Lung microvascular endothelial cell (primary cell): ENCODE measurements around the gene XXYLT1. TPM values are rescaled to one million over a fixed set of nuclear protein-coding genes. Genes with fewer than 3 reads are reported as not detected.
A peak's percentile ranks its signal among the peaks of the same experiment; 100 is the strongest.

Experiments used
- DNase-seq, 2 donors: peaks; one replicate each; pipeline versions ENCODE4 v3.0.0 to v3.0.0-alpha.2; 2010; ENCODE audit warnings: low read depth in 2 of 2
- total RNA-seq: library from RNA; depleted of rRNA; stranded (reverse); fragments of >200 nt; gene quantifications from 2 replicates; pipeline ENCODE4 v1.2.1, GENCODE V29; 2014

Gene XXYLT1
- total RNA-seq, 1 donor from 2014 or later, result 24.6 TPM

DNA sequence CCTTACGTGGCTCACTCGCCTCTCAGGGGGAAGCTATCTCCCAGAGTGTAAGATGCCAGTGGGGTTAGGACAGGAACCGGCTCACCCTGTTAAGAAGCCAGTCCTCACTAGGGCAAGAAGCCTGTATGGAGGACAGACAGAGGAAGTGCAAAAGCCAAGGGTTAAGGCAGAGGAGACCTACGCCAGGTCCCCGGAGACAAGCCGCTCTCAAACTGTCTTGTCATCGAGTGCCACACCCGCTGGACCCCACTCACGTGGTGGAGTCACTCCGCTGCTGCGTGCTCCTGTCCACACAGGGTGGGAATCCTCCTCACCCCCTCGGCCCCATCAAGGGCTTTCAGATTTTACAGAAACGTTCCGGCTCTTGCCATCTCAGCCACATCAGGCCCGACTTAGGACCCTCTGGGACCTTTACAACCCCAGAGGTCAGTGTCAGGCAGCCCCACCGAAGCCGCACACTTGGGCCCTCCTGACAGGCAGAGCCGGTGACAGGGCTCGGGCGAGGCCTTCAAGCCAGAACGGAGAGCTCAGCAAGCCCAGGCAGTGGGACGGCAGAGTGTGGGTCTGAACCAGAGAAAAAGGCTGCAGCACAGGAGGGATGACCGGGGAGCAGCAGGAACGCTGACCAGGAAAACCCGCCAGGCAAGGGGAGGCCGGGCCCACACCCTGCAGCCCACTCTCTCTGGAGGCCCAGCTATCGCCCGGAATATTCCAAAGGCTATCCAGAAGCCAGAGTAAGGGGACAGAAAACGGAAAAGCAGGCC is 61.7 kb downstream of the XXYLT1 start:
- DNase-seq, result peak in 1 of 2 donors; percentile 32

DNA sequence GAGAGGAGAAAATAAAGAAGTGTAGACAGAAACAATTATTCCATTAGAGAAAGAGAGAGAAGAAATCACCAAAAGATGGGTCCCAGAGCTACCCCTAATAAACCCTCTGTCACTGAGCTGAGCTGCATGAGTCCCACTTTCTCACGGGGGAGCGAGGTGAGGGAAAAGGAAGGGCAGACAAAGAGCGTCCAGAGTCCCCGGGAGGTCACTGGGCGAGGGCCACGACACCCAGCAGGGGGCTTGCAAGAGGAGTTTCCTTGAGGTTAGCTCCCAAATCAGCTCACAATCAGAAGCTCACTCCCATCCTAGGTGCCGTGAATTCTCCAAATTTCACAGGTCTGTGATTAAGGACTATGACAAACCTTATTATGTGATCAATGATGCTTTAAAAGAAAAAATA is 62.3 kb downstream of the XXYLT1 start:
- DNase-seq, result no peak

DNA sequence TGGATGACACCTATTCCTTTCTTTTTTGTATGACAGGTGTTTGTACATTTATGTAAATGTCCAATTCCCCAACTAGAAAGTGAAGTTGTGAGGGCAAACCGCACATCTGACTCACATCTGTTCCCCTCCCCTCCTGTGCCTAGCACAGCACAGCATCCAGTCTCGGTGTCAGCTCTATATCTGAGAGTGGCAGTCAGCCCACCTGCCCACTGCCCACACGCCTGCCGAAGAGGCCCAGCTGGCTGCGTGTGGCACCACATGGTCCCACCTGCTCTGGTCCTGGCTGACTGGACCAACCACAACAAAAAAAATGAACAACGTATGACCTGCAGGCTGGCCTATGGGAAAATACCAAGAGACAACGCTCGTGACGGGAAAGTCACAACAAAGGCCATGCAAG is 62.8 kb downstream of the XXYLT1 start:
- DNase-seq, result peak in 1 of 2 donors; percentile 0

DNA sequence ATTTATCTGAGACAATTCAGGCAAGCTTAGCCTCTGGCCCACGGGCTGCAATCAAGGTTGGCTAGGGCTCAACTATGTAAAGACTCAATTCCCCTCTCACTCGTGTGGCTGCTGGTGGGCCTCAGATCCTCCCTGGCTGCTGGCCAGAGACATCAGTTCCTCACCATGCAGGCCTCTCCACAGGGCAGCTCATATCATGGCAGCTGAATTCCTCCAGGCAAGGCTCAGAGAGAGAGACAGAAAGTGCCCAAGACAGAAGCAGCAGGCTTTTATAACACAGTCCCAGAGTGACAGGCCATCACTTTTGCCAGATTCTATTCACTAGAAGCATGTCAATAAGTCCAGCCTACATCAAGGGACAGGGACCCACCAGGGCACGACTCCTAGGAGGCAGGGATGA is 63.2 kb downstream of the XXYLT1 start:
- DNase-seq, result peak in 1 of 2 donors; percentile 1

DNA sequence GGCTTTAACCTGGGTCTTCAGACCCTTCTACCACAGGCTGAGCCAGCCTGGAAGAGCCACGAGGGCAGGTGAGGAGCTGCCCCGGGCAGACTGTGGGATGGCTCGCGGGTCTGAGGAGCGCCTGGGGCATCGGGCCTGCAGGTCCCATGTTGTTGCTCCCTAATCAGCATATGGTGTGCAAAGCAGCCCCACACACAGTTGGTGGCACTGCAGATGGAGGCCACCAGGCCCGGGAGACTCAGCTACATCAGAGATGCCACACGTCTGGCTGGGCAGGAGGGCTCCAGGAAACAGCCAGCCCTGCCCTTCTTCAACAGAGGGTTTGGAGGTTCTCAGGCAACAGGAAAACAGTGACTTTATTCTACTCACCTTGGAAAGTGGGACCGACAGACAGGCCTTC is 63.9 kb downstream of the XXYLT1 start:
- peak in 1 of 2 donors; percentile 0 for DNase-seq

DNA sequence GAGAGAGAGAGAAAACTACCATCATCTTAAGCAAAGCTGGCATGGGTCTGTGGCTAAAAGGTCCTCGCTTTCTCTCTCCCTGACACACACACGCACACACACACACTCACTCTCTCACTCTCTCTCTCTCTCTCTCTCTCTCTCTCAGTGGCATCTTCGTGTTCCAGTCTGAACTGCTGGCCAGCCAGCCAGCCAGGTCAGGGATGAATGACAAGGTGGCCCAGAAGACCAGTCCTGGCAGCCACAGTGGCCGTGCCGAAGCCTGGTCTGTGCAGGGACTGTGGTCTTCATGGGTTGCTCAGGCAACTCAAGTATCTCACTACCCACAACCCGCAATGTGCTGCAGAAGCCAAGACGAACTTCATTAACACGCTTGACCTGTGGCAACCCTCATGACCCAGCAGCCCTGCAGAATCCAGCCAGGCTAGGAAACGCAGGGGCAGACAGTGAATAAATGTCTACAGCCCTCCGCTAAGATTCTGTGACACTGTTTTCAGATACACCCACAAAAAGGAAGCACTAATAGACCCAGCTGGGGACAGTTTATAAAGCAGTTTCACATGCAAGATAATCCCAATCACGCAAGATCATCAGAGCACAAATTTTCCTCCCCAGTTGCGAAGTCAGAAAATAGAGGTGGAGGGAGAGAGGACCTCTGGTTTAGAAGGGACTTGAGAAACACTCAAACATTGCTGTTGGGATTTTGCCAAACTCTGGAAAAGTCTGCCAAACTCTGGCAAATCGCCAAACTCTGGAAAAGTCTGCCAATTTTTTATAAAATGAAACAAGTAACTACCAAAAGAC is 66.4 kb downstream of the XXYLT1 start:
- DNase-seq, result peak; percentile 68 to 77

DNA sequence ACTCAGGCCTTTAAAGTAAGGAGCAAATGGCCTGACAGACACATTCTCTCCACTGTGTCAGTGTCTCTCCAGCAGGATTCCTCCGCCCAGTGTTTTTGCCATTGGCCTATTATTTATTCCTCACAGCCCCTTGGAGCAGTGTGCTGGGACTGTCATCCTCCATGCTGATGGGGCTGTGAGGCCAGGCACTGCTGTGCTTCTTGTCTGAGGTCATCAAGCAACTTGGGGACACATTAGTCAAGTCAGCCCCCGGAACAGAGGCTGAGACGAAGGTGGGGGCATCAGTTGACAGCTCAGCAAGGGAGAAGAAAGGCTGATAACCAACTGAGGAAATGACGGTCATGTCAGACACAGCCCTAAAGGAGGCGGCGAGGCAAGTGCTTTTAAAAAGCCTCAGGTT is 67.4 kb downstream of the XXYLT1 start:
- peak in 1 of 2 donors; percentile 75 for DNase-seq

DNA sequence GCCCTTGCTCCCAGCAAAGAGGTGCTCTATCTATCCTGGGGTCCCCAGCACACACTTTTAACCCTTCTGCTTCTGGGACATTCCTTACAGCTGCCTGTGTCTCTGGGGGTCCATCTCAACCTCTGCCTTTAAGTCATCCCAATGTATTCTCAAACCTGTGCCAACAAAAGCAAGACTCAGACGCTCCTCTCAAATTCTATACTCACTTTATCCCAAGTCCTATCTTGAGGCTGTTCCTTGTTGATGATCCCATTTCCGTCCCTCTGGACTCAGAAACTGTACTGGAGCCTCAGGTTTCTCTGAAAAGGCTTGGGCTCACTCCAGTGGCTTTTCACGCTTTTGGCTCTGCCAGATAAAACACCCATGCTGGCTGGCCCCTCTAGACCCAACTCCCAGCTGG is 69.7 kb downstream of the XXYLT1 start:
- DNase-seq, result no peak

DNA sequence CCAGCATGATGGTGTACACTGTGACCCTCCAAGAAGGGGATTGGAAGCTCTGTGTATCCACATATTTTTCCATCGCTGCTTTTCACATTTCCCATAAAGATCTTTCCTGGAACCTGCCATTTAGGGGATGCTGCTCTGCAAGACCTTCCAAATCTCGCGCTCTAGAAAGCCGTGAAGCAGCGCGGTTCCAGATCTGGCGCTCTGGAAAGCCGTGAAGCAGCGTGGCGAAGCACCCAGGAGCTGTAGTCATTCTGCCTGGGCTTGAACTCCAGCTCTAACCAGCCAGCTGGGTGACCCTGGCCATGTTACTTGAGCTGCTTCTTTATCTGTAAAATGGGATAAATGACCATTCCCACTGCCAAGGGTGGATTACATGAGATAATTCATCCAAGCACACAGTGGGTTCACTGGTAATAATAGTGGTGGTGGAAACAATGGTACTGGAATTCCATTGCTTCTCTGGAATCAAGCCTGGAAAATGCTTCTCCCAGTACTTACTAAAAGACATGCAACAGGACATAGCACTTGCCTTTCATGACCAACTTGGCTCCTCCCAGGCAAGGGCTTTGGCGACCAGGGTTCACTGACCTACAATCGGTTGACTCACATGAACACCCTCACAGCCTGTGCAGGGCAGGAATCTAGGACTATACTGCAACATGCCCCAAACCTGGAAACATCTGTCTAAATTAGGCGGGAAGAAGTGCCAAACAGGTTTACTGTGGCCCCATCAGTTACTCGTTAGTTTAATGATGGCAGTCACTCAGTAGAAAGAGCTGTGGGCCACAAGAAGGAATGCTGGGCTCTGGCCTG is 70.7 kb downstream of the XXYLT1 start:
- no peak for DNase-seq

DNA sequence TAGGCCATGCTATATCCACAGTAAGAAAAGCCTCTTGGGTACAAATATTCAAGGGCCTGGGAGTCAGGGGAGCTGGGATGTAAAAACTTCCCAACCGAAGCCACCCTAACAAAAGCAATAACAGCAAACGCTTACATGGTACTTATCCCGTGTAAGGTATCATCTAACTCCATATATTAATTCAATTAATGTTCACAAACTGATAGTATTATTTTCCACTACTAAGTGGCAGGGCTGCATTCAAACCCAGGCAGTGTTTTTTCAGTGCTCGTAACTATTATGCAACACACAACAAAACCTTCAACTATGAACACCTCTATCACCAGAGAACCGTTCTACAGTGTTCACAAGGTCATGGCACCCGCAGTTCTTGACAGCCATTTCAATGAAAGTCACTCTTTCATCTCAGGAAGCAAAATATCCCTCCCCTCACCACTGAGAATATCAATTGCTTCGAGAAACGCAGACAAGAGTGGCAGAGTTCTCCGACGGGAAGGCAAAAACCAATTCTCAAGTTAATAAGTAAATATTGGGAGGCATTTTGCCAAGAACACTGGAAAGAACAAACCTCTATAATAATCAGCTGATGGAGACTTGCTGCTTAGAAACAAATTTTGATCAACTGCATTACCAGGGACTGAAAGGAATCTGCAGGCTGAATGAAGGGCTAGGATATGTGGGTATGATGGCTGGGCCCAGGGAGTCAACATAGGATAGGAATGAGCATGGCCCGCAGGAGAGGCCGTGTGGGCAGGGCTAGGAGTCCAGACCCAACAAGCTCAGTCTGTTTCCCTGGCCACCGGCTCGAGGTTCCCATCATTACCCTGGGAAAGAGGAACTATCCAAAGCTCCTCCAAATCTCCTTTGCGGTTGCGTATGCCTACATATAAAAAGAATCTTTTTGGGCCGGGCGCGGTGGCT is 72.3 kb downstream of the XXYLT1 start:
- DNase-seq, result no peak

DNA sequence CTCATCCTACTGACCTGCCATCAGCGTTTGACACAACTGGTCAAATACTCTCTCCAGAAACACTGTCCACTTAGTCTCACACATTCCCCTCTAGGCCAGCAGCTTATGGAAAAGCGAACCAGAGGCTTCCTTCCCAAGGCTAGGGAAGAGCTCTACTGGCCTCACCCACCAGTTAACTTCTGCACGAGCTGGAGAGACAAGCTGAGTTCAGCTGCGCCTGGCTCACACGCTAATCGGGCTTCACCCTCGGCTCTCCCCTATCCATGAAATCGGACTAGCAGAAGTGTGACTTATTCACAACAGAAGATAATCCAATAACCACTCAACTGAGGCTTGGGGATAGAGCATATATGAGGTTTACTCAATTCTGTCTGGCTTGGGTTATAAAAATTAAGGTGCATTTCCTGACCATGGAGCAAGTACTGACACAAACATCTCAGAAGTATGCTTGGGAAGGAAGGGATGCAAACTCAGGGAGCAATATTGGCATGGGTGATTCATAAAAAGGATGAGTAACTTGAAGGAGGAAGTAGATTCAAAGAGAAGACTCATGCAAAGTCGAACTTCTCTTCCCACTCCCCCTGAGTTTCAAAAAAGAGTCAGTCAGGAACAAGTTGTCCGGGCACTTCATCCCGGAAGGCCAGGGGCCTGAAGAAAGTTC is 73.1 kb downstream of the XXYLT1 start:
- DNase-seq, result peak in 1 of 2 donors; percentile 84

DNA sequence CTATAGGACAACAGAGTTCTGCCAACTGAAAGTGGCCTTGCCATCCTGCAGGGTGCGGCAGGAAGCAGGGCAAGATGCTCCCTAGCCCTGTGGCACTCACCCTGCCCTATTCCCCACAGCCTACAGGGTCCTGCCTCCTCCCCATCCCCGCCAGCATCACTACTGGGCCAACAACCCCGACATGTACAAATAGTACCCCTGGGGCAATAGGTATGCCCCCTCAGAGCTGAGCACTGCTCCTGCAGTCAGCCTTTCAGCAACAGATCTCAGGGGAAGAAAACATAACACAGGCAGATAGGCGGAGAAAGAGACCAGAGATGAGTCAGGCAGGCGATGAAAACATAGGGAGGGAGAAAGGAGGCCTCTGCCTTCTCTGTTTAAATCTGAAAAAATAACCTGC is 74.7 kb downstream of the XXYLT1 start:
- peak in 1 of 2 donors; percentile 57 for DNase-seq

DNA sequence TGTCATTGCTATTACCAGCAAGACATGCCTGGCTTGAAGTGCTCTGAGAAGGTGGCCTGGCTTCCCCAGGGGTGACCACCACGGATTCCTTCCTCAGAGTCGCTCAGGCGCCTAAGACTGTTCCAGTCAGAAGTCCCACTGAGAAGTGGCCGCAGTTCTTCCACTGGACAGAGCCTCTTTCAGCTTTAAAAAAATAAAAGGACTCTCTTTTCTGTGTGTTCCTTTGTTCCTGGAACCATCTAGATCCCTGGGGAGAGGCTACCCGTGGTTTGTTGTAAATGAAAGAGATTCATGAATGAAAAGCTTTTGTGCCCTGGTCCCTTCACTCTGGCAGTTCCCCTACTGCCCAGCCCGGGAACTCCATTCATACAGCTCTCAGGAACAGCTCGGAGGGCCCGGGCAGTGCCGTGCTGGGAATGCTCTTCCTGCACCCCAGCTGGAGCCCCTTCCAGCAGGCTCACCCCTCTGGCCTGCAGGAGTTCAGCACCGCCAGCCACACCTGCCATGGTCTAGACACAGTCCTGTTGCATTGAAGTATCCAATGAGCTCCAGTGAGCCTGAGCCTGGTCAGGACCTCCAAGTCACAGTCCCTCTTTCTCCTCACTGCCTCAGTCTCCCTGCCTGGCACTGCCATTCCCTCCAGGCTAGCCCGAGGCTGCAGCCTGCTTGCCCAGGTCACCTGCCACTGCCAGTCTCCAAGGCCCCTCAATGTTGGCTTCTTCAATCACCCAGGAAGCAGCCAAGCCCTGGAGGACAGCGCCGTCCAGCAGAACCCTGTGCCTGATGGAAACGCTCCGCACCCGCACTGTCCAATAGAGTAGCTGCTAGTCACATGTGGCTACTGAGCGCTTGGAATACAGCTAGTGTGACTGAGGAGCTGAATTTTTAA is 75.4 kb downstream of the XXYLT1 start:
- DNase-seq, result peak in 1 of 2 donors; percentile 51

DNA sequence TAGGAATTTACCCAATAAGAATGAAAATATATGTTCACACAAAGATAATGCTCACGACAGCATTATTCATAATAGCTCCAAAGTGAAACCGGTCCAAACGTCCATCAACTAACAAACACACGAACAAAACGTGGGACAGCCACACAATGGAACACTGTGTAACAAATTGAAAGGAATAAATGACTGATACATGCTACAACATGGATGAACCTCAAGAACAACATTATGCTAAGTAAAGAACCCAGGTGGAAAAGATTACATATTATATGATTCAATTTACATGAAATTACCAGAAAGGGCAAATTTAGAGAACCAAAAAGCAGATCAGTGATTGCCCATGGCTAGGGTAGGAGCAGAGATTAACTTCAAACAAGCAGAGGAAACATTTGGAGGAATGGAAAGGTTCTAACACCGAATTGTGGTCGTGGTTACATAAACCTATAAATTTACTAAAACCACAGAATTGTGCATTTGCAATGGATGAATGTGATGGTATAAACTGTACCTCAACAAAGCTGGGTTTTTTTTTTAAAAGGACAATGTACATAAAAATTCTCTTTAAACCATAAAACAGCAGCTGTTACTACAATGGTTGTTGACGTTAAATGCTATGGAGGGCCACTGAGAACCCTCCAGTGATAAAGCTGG is 76.3 kb downstream of the XXYLT1 start:
- DNase-seq, result peak; percentile 60 to 71

DNA sequence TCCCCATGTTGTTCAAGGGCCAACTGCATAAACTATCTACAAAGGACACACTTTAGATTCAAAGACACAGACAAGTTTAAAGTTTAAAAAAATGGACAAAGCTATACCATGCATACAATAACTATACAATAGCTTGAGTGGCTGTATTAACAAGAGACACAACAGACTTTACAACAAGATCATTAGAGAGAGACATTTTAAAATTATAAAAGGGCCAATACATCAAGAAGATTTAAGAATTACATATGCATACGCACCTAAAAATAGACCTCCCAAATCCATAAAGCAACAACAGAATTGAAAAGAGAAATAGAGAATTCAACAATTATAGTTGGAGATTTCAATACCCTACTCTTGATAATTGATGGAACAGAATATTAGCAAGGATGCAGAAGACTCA is 79.4 kb downstream of the XXYLT1 start:
- DNase-seq, result no peak

DNA sequence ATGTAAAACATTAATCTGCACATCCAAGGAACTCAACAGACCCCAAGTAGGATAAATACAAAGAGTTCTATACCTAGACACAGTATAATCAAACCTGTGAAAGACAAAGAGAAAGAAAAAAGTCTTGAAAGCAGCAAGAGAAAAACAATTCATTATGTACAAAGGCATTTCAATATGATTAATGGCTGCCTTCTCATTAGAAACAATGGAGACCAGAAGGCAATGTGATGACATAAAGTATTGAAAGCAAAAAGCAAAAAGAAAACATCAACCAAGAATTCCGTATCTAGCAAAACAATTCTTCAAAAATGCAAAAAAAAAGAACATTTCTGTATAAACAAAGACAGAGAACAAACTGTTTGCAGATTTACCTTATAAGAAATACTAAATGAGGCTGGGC is 81.1 kb downstream of the XXYLT1 start:
- DNase-seq, result peak in 1 of 2 donors; percentile 77

DNA sequence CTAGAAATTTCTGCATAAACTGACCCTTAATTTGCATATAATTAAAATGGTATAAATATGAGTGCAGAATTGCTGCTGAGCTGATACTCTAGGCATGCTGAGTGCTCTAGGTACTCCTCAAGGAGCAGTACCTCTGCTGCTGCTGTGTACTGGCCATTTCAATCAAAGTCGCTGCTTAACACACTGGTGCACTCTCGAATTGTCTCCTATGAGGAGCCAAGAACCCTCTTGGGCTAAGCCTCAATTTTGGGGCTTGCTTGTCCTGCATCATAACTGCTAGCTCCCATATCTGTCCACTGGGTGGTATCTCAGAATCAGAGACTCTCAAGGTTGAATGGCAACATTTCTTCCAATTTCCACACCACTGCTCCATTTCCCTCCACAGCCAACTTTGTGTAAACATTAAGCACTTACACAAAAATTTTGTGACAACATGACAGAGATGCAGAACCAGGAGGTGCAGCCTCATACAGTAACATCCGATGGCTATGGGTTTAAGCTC is 82.5 kb downstream of the XXYLT1 start:
- DNase-seq, result no peak

DNA sequence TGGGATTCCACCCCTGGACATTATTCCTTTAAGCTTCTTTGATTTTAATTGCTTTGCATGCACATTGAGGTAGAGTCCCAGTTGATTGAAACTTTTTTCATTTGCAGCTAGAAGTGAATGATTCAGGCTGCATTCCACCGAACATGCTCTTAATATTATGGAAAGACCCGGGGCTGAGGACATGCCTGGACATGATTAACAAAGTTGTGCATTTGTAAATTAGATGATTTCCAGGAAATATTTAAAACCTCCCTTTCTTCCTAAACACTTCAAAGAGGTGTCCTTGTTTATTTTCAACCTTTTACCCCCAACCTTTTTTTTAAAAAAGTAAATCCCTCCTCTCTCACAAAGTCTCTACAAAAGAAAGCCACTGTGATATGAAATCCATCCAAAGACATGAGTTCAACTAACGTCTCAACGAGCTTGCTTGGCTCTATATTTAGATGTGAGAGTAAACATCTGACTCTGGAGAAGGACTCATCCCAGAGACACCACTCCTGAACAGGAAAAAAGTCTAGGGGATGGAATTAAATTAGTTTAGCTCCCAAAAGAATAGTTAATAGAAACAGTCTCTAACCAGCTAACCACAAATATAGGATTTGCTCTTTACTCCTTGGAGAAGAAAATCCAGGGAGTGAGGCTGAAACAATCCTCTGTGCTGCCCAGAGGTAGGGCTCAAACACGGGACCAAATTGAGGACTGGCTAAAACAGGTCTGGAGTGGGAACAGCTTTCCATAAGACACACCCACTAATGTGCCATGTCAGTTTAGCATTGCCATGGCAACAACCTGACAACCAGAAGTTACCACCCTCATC is 83.1 kb downstream of the XXYLT1 start:
- DNase-seq, result peak; percentile 60 to 62
